GM12878 (cell line): ENCODE data around the gene MYCBP2. TPM values are rescaled to one million over a fixed set of nuclear protein-coding genes. Genes with fewer than 3 reads are reported as not detected.

Experiments
- BHLHE40 ChIP-seq, 2 experiments: fragments of 450-650 bp in 1 of 2; IDR thresholded peaks; 2 replicates each; pipeline ENCODE4 v1.6.1; 2011 to 2017; ENCODE audit warnings: low read depth in 2 of 2, borderline replicate concordance in 1 of 2, improper control_type of control experiment in 1 of 2, low read length in 1 of 2, mild to moderate bottlenecking in 1 of 2
- BMI1 ChIP-seq: fragments of 450-650 bp; IDR thresholded peaks from 2 replicates; pipeline ENCODE4 v1.6.1; 2016; ENCODE audit warnings: mild to moderate bottlenecking, moderate library complexity, borderline replicate concordance
- EED ChIP-seq: sonication (generic); IDR thresholded peaks from 2 replicates; pipeline ENCODE4 v1.6.1; 2016; ENCODE audit warnings: antibody characterized with exemption, low read depth
- EP300 ChIP-seq, 2 experiments: fragments of 150-350 bp in 1 of 2; IDR thresholded peaks; 2 replicates each; pipeline ENCODE4 v1.6.1; 2011 to 2012; ENCODE audit warnings: low read depth in 2 of 2, low read length in 2 of 2, borderline replicate concordance in 1 of 2, improper control_type of control experiment in 1 of 2, inconsistent platforms in 1 of 2; ENCODE audit not compliant: control insufficient read depth in 1 of 2
- FOXK2 ChIP-seq: fragments of 450-650 bp; IDR thresholded peaks from 2 replicates; pipeline ENCODE4 v1.6.1; 2017; ENCODE audit warnings: mild to moderate bottlenecking, moderate library complexity
- GATAD2B ChIP-seq: fragments of 450-650 bp; conservative IDR thresholded peaks from 2 replicates; pipeline ENCODE4 v1.6.1; 2017; ENCODE audit warnings: low read depth, mild to moderate bottlenecking, moderate library complexity
- HDGF ChIP-seq: fragments of 450-650 bp; IDR thresholded peaks from 2 replicates; pipeline ENCODE4 v1.6.1; 2016; ENCODE audit warnings: antibody characterized with exemption
- IKZF1 ChIP-seq: fragments of 450-650 bp; conservative IDR thresholded peaks from 2 replicates; pipeline ENCODE4 v1.6.1; 2017; ENCODE audit warnings: antibody characterized with exemption, mild to moderate bottlenecking
- IKZF2 ChIP-seq, 2 experiments: fragments of 450-650 bp; IDR thresholded peaks; 2 replicates each; pipeline ENCODE4 v1.6.1; 2017; ENCODE audit warnings: mild to moderate bottlenecking in 2 of 2, moderate library complexity in 2 of 2
- NBN ChIP-seq: fragments of 450-650 bp; IDR thresholded peaks from 2 replicates; pipeline ENCODE4 v1.6.1; 2016
- NR2F1 ChIP-seq: fragments of 450-650 bp; conservative IDR thresholded peaks from 2 replicates; pipeline ENCODE4 v1.6.1; 2017; ENCODE audit warnings: mild to moderate bottlenecking
- NRF1 ChIP-seq: conservative IDR thresholded peaks from 2 replicates; pipeline ENCODE4 v1.6.1; 2011; ENCODE audit warnings: mild to moderate bottlenecking, low read depth, low read length, improper control_type of control experiment
- POU2F2 ChIP-seq: IDR thresholded peaks from 3 replicates; pipeline ENCODE4 v1.6.1; 2011; ENCODE audit warnings: low read depth, mild to moderate bottlenecking, low read length, borderline replicate concordance
- SPI1 ChIP-seq: IDR thresholded peaks from 2 replicates; pipeline ENCODE4 v1.6.1; 2011; ENCODE audit warnings: low read depth, mild to moderate bottlenecking, low read length, moderate library complexity, borderline replicate concordance; ENCODE audit not compliant: insufficient read depth
- SREBF1 ChIP-seq: IDR thresholded peaks from 2 replicates; pipeline ENCODE4 v1.6.1; 2012; ENCODE audit warnings: mild to moderate bottlenecking, low read length
- polyA plus RNA-seq, 11 experiments: library from polyadenylated mRNA; depleted of rRNA in 4 of 11; unstranded in 6 of 11; stranded (reverse) in 5 of 11; fragments of >200 nt; fragmentation: Nextera tagmentation in 4 of 11; fragmentation: Illumina TruSeq in 1 of 11; extraction: Ambion mirVana in 4 of 11; extraction: Trizol in 1 of 11; gene quantifications; 1 replicate in 1 of 11; 2 replicates in 10 of 11; pipeline versions ENCODE4 v1.2.1 to v1.2.3, GENCODE V29; 2011 to 2016; ENCODE audit warnings: inconsistent platforms in 2 of 11, missing spikeins in 2 of 11, low read depth in 1 of 11
- total RNA-seq, 4 experiments: library from RNA; depleted of rRNA in 3 of 4; stranded (reverse); fragments of >200 nt in 3 of 4; fragmentation: Illumina TruSeq in 1 of 4; extraction: Trizol in 1 of 4; gene quantifications; 2 replicates each; pipeline versions ENCODE4 v1.2.1 to v1.2.3, GENCODE V29; 2013 to 2021
- TF ChIP-seq, protein P1 (sequence below): fragments of 450-650 bp; IDR thresholded peaks from 2 replicates; pipeline ENCODE4 v1.6.1; 2017; ENCODE audit warnings: low read depth, mild to moderate bottlenecking, moderate library complexity
- TF ChIP-seq, protein P2 (sequence below): fragments of 450-650 bp; IDR thresholded peaks from 2 replicates; pipeline ENCODE4 v1.6.1; 2017; ENCODE audit warnings: mild to moderate bottlenecking
- TF ChIP-seq, protein P3 (sequence below): fragments of 450-650 bp; IDR thresholded peaks from 2 replicates; pipeline ENCODE4 v1.6.1; 2016; ENCODE audit warnings: mild to moderate bottlenecking
- TF ChIP-seq, protein P4 (sequence below): fragments of 450-650 bp; IDR thresholded peaks from 2 replicates; pipeline ENCODE4 v1.6.1; 2017; ENCODE audit warnings: mild to moderate bottlenecking, low read depth, inconsistent platforms; ENCODE audit not compliant: poor library complexity, severe bottlenecking

MYCBP2 gene
- total and polyA plus RNA-seq, 10 of the 15 experiments (the other 5 are each of a cell fraction or from before 2014, with no cell fraction given), result 51.9 to 152 (median 98.2) TPM

DNA sequence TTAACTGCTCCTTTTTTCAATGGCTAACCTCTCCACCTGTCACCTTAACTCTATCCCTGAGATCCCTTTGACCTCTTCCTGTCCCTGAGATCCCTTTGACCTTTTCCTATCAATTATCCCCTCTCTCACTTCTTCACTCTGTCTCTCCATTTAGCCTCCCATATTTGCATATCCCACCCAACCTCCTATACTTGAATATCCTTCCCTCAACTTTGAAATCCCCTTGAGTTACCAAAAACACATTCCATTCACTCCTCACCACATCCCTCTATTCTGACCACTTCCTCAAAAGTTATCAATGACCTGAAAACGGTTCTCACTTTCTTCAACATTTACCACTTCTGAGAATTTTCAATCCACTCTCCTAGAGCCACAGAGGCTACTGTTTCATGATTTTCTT, 3.0 kb downstream of the MYCBP2 start (continued):
- TF ChIP-seq, protein P1, sequence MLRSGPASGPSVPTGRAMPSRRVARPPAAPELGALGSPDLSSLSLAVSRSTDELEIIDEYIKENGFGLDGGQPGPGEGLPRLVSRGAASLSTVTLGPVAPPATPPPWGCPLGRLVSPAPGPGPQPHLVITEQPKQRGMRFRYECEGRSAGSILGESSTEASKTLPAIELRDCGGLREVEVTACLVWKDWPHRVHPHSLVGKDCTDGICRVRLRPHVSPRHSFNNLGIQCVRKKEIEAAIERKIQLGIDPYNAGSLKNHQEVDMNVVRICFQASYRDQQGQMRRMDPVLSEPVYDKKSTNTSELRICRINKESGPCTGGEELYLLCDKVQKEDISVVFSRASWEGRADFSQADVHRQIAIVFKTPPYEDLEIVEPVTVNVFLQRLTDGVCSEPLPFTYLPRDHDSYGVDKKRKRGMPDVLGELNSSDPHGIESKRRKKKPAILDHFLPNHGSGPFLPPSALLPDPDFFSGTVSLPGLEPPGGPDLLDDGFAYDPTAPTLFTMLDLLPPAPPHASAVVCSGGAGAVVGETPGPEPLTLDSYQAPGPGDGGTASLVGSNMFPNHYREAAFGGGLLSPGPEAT, result peak; percentile 91
- TF ChIP-seq, protein P2, sequence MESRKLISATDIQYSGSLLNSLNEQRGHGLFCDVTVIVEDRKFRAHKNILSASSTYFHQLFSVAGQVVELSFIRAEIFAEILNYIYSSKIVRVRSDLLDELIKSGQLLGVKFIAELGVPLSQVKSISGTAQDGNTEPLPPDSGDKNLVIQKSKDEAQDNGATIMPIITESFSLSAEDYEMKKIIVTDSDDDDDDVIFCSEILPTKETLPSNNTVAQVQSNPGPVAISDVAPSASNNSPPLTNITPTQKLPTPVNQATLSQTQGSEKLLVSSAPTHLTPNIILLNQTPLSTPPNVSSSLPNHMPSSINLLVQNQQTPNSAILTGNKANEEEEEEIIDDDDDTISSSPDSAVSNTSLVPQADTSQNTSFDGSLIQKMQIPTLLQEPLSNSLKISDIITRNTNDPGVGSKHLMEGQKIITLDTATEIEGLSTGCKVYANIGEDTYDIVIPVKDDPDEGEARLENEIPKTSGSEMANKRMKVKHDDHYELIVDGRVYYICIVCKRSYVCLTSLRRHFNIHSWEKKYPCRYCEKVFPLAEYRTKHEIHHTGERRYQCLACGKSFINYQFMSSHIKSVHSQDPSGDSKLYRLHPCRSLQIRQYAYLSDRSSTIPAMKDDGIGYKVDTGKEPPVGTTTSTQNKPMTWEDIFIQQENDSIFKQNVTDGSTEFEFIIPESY, result 0 out of 2 replicates have a peak, but pooled peaks have one; percentile 9
- TF ChIP-seq NBN, result peak; percentile 94
- TF ChIP-seq HDGF, result peak; percentile 79; the same call in 1 of the 2 replicates
- TF ChIP-seq NRF1, result no peak
- peak; percentile 44; the same call in 1 of the 3 replicates for TF ChIP-seq POU2F2
- TF ChIP-seq NR2F1, result peak; percentile 73
- peak in 1 of 2 experiments; percentile 12; a peak in 1 of 4 replicates for TF ChIP-seq BHLHE40 (IDR thresholded peaks at IDR 0.05; ENCODE audit: borderline replicate concordance in 1 of 2, low read depth in 2 of 2, low read length in 1 of 2)
- peak in 1 of 2 experiments; percentile 47; a peak in 1 of 4 replicates for TF ChIP-seq EP300 (IDR thresholded peaks at IDR 0.05; ENCODE audit: borderline replicate concordance in 1 of 2, control insufficient read depth in 1 of 2, low read depth in 2 of 2, low read length in 2 of 2)
- TF ChIP-seq SREBF1, result no peak
- TF ChIP-seq GATAD2B, result no peak
- TF ChIP-seq, protein P3, sequence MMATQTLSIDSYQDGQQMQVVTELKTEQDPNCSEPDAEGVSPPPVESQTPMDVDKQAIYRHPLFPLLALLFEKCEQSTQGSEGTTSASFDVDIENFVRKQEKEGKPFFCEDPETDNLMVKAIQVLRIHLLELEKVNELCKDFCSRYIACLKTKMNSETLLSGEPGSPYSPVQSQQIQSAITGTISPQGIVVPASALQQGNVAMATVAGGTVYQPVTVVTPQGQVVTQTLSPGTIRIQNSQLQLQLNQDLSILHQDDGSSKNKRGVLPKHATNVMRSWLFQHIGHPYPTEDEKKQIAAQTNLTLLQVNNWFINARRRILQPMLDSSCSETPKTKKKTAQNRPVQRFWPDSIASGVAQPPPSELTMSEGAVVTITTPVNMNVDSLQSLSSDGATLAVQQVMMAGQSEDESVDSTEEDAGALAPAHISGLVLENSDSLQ, result 0 out of 2 replicates have a peak, but pooled peaks have one; percentile 9
- peak; percentile 94 for TF ChIP-seq IKZF1
- TF ChIP-seq BMI1, result peak; percentile 69
- no peak for TF ChIP-seq FOXK2
- TF ChIP-seq, protein P4, sequence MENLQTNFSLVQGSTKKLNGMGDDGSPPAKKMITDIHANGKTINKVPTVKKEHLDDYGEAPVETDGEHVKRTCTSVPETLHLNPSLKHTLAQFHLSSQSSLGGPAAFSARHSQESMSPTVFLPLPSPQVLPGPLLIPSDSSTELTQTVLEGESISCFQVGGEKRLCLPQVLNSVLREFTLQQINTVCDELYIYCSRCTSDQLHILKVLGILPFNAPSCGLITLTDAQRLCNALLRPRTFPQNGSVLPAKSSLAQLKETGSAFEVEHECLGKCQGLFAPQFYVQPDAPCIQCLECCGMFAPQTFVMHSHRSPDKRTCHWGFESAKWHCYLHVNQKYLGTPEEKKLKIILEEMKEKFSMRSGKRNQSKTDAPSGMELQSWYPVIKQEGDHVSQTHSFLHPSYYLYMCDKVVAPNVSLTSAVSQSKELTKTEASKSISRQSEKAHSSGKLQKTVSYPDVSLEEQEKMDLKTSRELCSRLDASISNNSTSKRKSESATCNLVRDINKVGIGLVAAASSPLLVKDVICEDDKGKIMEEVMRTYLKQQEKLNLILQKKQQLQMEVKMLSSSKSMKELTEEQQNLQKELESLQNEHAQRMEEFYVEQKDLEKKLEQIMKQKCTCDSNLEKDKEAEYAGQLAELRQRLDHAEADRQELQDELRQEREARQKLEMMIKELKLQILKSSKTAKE, result peak; percentile 21
- peak; percentile 93 for TF ChIP-seq SPI1
- peak; percentile 59 for TF ChIP-seq EED
- TF ChIP-seq IKZF2 (IDR thresholded peaks at IDR 0.05), result peak; percentile 98 to 99
